NCI-H345 treated with DMSO at 0.1 percent for 48 hours (cell line): ENCODE results near the gene NOL12.
"Not testable (repeated sequence)": the region's sequence is repeated elsewhere in the genome, so short reads cannot be mapped to it uniquely, and the experiment has no call there.

Source experiments
- DNase-seq: peaks from one replicate; lab custom pipeline; 2025; ENCODE audit not compliant: unreplicated experiment; lab: John Stamatoyannopoulos, UW

NOL12 gene

GRCh38 chr22:37678372-37678771 is 7.8 kb upstream of the NOL12 start:
- no peak for DNase-seq

GRCh38 chr22:37679670-37680069 is 6.5 kb upstream of the NOL12 start:
- DNase-seq: no peak

GRCh38 chr22:37680191-37680851 is 5.8 kb upstream of the NOL12 start:
- DNase-seq: no peak

GRCh38 chr22:37681001-37681424 is 5.1 kb upstream of the NOL12 start:
- no peak for DNase-seq

DNA sequence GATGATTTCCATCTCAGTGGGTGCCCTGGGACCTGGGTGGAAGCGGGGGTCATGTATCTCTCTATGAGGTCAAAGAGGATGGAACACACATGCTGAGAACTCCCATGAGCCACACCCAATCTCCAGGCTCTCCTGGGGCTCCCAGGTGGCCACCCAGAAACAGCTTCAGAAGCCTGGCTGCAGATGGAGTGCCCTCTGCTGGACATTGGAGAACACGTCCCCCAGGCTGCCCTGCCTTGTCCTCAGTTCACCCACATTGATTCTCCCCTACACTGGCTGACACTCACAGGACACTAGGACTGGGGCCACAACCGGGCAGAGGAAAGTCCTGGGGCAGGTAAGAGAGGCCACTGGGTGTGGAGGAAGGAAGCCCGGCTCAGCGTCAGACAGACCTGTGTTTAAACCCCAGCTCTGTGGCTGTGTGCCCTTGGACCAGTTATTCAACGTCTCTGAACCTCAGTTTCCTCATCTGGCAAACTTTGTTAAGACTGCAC is 4.5 kb upstream of the NOL12 start:
- peak; percentile 7 for DNase-seq

GRCh38 chr22:37684803-37685615 is 1.1 kb upstream of the NOL12 start:
- no peak for DNase-seq

DNA sequence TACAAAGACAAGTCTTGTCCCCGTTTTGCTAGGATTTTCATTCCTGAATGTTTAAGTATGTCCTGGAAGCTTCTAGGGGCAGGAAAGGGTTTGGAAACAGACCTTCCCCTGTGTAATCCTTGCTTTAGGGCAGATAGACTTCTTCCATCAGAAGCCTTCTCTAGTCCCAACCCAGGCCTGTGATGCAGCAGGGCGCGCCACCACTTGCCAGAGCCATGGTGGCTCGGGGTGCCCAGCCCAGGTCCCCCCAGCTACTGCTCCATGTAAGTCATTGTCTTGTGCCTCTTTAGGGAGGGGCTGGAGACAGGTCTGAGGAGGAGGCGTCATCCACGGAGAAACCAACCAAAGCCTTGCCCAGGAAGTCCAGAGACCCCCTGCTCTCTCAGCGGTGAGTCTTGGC is 4.3 kb downstream of the NOL12 start:
- no peak for DNase-seq

- no peak for DNase-seq
Observed at GRCh38 chr22:37690901-37691504, 4.9 kb downstream of the NOL12 start.

- DNase-seq: no peak
Observed at GRCh38 chr22:37692627-37693285, 6.6 kb downstream of the NOL12 start.

- not testable (repeated sequence) for DNase-seq
Observed at GRCh38 chr22:37694131-37694530, 8.0 kb downstream of the NOL12 start.

DNA sequence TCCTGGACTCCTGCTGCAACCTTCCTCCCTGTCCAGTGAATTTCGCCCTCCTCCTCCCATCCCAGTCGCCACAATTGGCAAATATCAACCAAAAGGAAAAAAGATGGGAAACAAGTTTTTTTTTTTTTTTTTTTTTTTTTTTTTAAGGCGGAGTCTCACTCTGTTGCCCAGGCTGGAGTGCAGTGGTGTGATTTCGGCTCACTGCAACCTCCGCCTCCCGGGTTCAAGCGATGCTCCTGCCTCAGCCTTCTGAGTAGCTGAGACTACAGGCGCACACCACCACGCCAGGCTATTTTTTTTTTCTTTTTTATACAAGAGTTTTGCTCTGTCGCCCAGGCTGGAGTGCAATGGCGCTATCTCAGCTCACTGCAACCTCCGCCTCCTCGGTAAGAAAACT is 10.1 kb downstream of the NOL12 start:
- DNase-seq: not testable (repeated sequence)

DNA sequence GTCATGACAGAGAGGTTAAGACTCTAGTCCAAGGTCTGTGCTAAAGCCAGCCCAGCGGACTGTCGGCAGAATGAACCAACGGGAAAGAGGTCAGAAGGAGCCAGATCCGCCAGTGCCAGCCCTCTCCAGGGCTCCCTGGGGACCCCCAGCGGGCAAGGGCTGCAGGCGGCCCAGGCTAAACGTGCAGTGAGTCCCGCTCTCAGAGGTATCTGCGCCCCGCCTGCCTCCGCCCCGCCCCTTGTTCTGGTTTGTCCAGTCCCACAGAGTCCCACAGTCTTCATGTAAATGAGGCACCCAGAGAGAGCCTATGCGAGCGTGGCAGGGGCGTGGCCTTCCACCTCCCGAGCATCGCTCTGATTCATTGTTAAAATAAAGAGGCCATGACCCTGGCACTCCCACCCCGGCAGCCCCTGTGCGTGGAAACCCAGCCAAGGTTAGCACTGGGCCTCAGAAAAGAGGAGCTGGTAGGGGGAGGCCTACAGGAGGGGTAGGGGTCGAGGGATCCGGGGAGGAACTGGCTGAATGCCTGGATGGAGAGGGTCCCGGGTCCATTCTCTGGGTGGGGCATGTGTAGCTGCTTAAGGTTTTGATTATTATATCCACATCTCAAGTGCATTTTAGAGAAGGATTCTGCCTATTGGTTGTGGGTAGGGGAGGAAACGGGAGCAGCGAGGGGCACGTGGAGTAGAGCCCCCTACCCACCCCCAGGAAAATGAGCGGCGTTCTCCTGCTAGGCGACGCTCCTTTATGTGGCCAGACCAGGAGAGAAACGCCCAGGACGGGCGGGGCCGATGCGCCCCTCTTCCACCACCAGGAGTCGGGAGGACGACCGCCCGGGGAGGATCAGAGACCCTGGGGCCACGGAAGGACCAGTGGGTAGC is 10.8 kb downstream of the NOL12 start, which contains the start of gene TRIOBP:
Gene TRIOBP (plus strand): TSS at position 392 of the 881 bp plus-strand sequence. CDS start 4,318 bp downstream, outside the sequence.
- DNase-seq: no peak

DNA sequence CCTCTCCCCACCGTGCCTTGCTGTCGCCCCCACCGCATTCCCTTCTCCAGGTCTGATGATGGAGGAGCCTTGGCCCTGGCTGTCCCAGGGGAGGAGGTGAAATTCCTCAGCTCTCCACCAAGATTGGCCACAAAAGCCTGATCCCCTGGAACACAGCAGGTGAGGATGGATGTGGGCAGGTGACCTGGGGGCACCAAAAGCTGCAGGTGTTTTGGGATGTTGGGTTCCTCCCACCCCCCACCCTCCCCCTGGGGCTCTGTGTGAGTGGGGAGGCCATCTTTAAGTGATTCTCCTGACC is 11.3 kb downstream of the NOL12 start:
- no peak for DNase-seq

- DNase-seq: no peak
Observed at GRCh38 chr22:37701141-37701786, 15.1 kb downstream of the NOL12 start.

- DNase-seq: no peak
Observed at GRCh38 chr22:37703906-37704305, 17.8 kb downstream of the NOL12 start.

DNA sequence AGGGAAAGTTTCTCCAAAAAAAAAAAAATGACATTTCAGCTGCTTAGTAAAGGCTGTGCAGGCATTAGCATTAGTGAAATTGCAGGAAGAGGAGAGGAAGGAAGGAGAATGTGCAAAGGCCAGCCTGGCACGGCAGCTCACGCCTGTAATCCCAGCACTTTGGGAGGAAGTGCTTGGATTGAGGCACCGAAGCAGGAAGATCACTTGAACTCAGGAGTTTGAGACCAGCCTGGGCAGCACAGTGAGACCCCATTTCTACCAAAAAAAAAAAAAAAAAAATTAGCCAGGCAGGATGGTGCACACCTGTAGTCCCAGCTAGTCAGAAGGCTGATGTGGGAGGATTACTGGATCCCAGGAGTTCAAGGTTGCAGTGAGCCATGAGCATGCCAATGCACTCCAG is 18.5 kb downstream of the NOL12 start:
- no peak for DNase-seq

DNA sequence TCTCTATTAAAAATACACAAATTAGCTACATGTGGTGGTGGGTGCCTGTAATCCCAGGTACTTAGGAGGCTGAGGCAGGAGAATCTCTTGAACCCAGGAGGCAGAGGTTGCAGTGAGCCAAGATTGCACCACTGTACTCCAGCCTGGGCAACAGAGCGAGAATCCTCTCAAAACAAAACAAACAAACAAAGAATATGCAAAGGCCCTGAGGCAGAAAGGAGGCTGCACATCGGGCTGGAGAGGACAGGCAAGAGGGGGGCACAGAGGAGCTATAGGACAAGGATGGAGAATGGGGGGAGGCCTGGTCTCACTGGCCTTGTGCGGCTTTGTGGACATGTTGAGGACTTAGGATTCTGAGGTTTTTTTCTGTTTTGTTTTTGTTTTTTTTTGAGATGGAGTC is 19.1 kb downstream of the NOL12 start:
- no peak for DNase-seq

DNA sequence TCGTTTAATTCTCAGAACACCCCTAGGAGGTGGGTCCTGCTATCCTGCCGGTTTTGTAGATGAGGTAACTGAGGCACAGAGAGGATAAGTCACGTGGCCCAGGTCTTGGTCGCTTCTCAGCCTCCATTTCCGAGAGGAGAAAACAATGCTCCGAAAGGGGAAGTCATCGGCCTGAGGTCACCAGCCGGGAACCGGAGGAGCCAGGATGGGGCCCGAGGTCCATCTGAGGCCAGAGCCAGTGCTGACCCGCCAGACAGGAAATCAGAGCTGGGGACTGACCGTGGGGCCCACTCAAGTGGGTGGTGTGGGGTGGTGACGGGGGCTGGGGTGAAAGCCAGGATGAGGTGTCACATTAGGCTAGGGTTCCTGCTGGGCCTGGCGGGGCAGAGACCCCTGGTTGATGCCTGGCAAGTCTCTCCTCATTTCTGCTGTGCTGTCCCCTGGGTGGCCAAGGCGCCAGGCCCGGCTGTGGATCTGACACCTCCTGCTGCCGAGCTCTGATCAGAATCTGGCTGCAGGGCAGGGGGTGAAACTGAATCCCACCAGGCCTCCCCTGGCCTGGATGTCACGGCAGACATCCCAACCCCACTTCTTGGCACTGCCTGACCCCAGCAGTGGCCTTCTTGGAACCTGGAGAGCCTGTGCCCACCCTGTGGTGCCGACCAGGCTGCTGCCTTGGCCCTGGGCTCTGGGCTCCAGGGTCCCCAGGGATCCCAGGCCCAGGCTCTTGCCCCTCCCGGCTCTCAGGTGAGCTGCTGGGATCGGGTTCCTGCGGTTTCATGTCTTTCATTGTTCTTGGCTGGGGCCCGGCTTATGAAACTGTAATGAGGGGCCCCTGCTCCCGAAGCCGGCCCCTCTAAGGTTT is 22.7 kb downstream of the NOL12 start:
- DNase-seq: no peak

DNA sequence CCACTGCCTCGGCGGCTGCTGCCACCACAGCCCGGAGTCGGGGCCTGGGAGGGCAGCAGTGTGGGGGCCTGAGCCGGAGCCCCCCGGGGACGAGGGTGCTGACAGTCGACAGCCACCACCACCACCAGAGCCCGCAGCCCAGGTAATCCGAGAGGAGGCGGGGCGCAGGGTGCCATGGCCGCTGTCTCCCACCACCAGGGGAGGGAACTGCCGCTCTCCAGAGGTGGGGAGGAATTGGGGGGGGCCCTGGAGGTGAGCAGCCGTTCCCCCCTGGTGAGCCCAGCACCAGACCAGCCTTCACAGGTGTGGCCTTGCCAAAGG is 23.3 kb downstream of the NOL12 start:
- DNase-seq: no peak
